ENCODE data around the gene SCARB1. TPM values are rescaled to one million over a fixed set of nuclear protein-coding genes. Genes with fewer than 3 reads are reported as not detected.
A peak's percentile ranks its signal among the peaks of the same experiment; 100 is the strongest.

The SCARB1 gene
- total RNA-seq, 1 donor from 2014 or later: 10.2 TPM

- ATAC-seq: peak; percentile 56
Observed at GRCh38 chr12:124771462-124772288, 92.0 kb downstream of the SCARB1 start.

- no peak for ATAC-seq
Observed at GRCh38 chr12:124770728-124771127, 92.9 kb downstream of the SCARB1 start.

DNA sequence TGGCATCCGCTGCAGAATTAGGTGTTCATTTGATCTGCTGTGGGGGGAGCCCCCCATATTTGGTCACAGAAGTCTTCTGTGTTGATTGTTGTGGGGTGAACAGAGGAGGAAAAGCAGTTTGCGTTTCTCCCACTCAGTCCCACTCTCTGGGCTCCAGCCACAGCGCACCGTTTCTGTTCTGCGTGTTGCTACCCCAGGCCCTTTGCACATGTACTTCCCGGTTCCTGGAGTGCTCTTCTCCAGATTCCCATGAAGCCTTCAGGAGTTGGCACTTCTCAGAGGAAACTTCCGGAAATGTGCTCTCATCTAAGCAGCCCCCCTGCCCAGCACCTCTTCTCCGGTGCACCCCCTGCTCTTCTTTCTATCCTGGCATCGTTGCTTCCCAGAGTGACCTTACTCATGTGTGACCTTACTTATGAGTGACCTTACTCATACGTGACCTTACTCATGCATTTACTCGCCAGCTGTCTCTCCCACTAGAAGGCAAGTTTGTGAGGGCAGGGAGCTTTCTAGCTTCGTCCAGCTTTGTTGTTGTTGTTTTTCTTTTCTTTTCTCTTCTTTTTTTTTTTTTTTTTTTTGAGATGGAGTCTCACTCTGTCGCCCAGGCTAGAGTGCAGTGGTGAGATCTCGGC is 93.7 kb downstream of the SCARB1 start:
- no peak for ATAC-seq

- ATAC-seq: no peak
Observed at GRCh38 chr12:124769163-124769530, 94.5 kb downstream of the SCARB1 start.

- no peak for ATAC-seq
Observed at GRCh38 chr12:124768452-124769162, 95.1 kb downstream of the SCARB1 start.

DNA sequence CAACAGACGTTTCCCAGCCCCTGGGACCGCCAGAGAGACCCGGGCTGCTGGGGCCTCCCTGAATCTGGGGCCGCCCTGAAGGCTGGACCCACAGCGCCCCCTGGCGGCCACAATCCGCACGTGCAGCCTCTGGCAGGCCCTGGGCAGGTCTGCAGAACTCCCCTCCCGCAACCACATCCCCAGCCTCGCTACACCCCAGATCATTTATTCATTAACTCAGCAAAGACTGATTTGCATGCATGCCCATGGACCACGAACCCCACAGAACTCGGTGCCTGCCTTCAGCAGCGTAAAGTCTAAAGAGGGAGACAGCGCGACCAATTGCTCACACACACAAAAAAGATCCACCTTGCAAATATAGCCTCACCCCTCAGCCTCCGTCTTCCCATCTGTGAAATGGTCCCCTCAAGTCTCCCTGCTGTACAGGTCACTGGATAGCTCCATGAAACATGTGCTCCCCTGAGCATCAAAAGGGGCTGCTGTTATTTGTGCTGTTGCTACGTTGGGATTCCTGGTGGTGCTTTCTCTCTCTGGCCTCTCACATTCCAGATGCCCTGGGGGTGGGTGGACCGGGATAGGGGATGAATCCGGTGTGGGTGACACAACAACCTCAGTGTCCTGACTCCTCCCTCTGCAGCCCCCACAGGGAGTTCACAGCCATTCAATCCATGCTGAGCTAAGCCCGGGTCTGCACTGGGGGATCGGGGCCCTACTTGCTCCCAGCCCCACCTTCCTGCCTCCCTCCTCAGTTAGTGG is 96.4 kb downstream of the SCARB1 start:
- ATAC-seq: peak; percentile 77

DNA sequence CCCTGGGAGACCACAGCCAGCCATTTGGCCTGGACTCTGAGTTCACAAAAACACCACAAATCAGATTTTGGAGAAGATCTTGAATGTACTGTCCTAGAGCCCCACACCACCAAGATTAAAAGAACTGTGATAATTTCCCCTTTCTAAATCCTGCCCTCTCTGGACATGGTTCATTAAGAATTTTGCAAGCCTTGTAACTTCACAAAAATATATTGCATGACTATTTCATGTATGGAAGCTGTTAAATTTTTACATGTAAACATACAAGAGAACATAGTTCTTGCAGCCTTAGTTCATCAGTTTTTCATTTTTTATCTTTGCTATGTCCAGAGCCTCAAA is 97.0 kb downstream of the SCARB1 start:
- ATAC-seq: no peak

GRCh38 chr12:124765581-124766489 is 97.8 kb downstream of the SCARB1 start:
- no peak for ATAC-seq

DNA sequence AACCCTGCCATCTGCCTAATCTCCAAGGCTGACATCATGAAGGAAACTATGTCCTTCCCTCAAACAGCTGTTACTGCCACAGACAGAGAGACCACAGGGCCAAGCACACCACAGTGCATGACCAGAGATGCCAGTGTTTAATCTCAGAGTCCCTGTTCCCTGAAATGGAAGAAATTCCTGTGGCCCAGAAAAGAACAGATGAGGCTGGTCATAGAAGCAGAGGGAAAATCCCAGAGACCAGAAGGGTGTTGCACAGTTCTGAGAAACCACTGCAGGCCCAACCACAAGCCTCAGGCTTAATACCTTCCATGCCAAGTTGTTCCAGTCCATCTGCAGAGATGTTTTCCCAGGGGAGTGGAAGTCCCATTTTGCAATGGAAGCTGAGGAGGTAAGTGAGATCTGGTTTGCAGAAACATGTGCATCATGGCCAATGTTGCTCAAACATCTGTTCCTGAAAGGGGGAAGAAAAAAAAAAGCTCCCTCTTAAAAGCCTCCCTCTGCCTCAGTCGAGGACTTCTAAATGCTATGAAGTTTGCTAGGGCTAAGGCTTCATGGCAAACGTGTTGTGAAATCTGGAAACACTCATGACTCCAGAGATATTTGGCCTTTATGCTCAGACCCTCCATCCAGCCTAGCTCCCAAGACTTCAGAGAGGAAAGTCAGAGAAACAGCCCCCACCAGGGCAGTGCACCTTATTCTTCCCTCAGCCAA is 98.6 kb downstream of the SCARB1 start:
- peak; percentile 25 for ATAC-seq

GRCh38 chr12:124764451-124764850 is 99.2 kb downstream of the SCARB1 start:
- peak; percentile 54 for ATAC-seq

DNA sequence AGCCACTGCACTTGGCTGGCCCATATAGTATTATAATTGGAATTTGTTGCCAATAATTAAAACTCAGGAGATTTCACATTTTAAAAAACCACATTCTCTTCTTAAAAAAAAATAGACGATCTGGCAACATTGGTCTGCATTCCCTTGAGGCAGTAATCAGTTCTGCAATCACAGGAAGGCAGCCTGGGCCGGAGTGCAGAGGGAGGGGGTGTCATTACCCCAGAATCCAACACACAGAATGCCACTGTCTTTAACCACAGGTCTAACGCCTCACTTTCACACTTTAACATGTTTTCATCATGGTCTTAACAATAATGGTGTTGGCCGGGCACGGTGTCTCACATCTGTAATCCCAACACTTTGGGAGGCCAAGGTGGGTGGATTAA is 100.1 kb downstream of the SCARB1 start:
- ATAC-seq: no peak

DNA sequence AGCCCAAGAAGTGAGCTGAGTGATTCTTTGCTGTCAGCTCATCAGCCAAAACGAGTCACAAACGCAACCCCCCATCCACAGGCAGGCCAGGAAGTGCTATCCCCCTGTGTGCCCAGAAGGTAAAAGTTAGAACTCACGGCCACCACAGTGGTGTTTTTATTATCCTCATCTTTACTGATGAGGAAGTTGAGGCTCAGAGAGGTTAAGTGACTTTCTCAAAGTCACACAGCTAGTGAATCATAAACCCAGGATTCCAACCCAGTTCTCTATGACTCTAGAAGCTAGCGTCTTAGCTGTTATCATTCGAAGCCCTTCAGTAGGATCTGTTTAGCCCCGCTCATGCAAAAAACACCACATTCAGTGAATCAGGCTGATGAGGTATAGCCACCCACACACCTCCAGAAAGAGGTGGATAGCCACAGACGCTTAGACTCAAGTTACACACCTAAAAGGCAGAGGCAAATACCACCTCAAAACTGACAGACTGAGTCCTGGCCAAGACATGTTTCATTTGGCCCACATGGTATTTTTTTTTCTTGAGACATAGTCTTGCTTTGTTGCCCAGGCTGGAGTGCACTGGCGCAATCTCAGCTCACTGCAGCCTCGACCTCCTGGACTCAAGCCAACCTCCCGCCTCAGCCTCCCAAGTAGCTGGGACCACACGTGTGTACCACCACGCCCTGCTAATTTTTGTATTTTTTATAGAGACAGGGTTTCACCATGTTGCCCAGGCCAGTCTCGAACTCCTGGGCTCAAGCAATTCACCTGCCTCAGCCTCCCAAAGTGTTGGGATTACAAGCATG is 100.7 kb downstream of the SCARB1 start:
- ATAC-seq: no peak

GRCh38 chr12:124762384-124762783 is 101.3 kb downstream of the SCARB1 start:
- no peak for ATAC-seq

DNA sequence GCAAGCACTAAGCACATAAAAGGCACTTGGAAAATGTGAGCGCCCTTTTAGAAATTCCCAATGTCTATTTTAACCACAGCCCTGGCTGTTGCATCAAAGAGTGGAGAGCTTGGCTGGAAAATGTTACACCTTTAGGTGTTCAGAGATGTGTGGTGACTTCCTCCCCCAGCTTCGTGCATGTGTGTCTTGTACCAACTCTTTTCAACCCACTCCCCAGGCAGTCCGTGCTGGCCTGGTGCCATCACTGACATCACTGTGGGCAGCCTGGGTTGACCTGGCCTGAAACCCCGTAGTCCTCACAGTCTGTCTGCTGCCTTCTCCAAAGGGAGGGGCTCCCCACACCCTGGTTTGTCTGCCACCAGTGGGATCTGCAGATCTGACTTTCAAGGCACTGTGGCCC is 101.8 kb downstream of the SCARB1 start:
- ATAC-seq: no peak

DNA sequence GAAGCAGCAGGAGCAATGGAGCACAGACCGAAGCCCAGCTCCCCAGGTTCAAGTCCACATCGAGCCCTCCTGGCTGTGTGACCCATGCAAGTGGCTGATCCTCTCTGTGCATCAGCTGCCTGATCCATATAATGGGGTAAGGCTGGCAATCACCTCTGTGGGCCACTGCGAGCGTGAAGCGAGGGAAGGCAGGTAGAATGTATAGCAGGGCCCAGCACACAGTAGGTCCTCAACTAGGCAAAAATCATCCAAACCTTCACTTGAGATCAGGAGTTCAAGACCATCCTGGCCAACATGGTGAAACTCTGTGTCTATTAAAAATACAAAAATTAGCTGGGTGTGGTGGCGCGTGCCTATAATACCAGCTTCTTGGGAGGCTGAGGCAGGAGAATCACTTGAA is 102.6 kb downstream of the SCARB1 start:
- no peak for ATAC-seq

DNA sequence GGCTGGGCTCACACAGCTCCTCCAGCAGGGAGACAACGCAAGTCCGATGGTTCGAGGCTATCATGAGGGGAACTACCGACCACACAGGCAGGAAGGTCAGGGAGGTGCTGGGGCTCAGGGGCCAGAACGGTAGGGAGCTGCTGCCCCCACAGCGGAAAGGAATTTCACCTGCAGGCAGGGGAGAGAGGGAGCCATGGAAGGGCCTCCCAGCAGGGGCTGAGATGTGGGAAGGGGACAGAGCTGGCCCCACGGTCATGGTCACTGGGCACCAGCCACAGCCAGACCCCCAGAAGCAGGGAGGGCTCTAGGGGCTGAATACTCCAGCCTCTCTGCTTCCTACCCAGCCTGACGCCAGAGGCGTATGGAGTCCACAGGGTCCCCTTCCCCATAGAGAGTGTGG is 103.1 kb downstream of the SCARB1 start:
- no peak for ATAC-seq

DNA sequence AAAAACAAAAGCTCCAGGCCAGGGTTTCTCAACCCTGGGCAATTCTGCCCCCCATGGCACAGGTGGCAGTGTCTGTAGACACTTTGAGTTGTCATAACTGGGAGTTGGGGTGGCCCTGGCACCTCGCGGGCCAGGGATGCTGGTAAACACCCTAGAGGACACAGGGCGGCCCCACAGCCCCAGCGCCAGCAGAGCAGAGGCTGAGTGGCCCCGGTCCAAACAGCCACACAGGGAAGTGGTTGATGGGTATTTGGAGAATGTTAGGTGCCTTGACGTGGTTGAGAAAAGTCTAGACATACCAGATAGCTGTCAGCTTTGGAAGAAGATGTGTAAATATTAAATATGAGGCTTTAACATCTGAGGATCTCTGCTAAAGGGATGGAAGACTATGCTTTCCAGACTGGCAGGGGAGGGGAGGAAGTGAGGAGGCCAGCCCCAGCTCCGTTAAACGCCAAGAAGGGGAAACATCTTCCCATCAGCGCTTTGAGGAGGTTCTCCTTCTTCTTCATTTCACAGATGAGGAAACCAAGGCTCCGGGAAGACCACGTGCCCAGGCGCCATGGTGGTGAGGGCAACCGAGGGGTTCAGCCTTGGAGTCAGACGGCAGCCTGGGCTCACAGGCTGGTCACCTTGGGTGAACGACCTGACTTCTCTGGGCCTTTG is 103.7 kb downstream of the SCARB1 start:
- no peak for ATAC-seq

GRCh38 chr12:124758266-124759220 is 105.1 kb downstream of the SCARB1 start:
- no peak for ATAC-seq

DNA sequence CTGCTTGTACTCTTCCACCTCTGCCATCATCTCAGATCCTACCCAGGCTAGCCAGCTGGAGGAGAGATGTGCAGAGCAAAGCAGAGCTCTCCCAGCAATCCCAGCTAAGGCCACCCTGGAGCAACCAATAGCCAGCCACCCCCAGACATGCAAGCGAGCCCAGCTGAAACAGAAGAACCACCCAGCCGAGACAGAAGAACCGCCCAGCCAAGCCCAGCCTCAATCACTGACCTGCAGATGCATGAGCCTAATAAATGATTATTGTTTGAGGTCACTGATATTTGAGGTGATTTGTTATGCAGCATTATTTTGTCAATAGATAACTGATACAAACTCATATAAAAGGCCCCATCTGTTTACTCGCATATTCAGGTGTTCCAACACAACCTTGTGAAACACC is 106.3 kb downstream of the SCARB1 start:
- no peak for ATAC-seq
